Neural cell (in vitro differentiated cells): Measurements from ENCODE around the gene CCDC89. TPM values are rescaled to one million over a fixed set of nuclear protein-coding genes. Genes with fewer than 3 reads are reported as not detected.

Experiments
- H2AFZ ChIP-seq: fragments of 200-600, 300-800 bp; sonication (generic), shearing (Covaris generic); 2 replicates; pipeline ENCODE4 v1.6.0; 2014; ENCODE audit warnings: low read depth, mild to moderate bottlenecking, antibody characterized with exemption, low read length, moderate library complexity
- H3F3A ChIP-seq: fragments of 200-600 bp; shearing (Covaris generic); 2 replicates; pipeline ENCODE4 v1.6.1; 2016; ENCODE audit warnings: mild to moderate bottlenecking, moderate library complexity, mixed read lengths, antibody characterized with exemption, low read length; ENCODE audit not compliant: insufficient read depth, poor library complexity, severe bottlenecking
- H3K27ac ChIP-seq: fragments of 200-600, 300-800 bp; sonication (generic), shearing (Covaris generic); 2 replicates; pipeline ENCODE4 v1.5.1; 2014; ENCODE audit warnings: mild to moderate bottlenecking, low read length, moderate library complexity
- H3K27me3 ChIP-seq: fragments of 300-800, 200-600 bp; sonication (generic), shearing (Covaris generic); 2 replicates; pipeline ENCODE4 v1.6.0; 2014; ENCODE audit warnings: mild to moderate bottlenecking, low read depth, low read length, moderate library complexity; ENCODE audit not compliant: insufficient read depth
- H3K36me3 ChIP-seq: fragments of 300-800, 200-600 bp; sonication (generic), shearing (Covaris generic); 2 replicates; pipeline ENCODE4 v1.5.1; 2014; ENCODE audit warnings: mild to moderate bottlenecking, antibody characterized with exemption, low read length, moderate library complexity; ENCODE audit not compliant: insufficient read depth
- H3K4me2 ChIP-seq: fragments of 300-800, 200-600 bp; sonication (generic), shearing (Covaris generic); 2 replicates; pipeline ENCODE4 v1.6.0; 2014; ENCODE audit warnings: mild to moderate bottlenecking, low read length
- H3K4me3 ChIP-seq: fragments of 300-800, 200-600 bp; sonication (generic), shearing (Covaris generic); 2 replicates; pipeline ENCODE4 v1.5.1; 2014; ENCODE audit warnings: mild to moderate bottlenecking, low read length, moderate library complexity
- H3K79me2 ChIP-seq: fragments of 200-600 bp; shearing (Covaris generic); replicated peaks from 2 replicates; pipeline ENCODE4 v1.6.0; 2014; ENCODE audit warnings: mild to moderate bottlenecking, low read length, moderate library complexity; ENCODE audit not compliant: insufficient read depth
- H3K9ac ChIP-seq: fragments of 300-800, 200-600 bp; sonication (generic), shearing (Covaris generic); 2 replicates; pipeline ENCODE4 v1.6.1; 2016; ENCODE audit warnings: mild to moderate bottlenecking, low read length, mixed read lengths
- H3K9me2 ChIP-seq: fragments of 200-600 bp; shearing (Covaris generic); 2 replicates; pipeline ENCODE4 v1.6.1; 2016; ENCODE audit warnings: mild to moderate bottlenecking, low read length, mixed read lengths; ENCODE audit not compliant: insufficient read depth
- H3K9me3 ChIP-seq: fragments of 200-600, 300-800 bp; sonication (generic), shearing (Covaris generic); 2 replicates; pipeline ENCODE4 v1.6.1; 2016; ENCODE audit warnings: mild to moderate bottlenecking, mixed run types, low read length, moderate library complexity, mixed read lengths
- H4K20me1 ChIP-seq: fragments of 200-600 bp; shearing (Covaris generic); 2 replicates; pipeline ENCODE4 v1.6.1; 2016; ENCODE audit warnings: mild to moderate bottlenecking, mixed run types; ENCODE audit not compliant: insufficient read depth
- CTCF ChIP-seq: fragments of 450-650 bp; IDR thresholded peaks from 2 replicates; pipeline ENCODE4 v1.5.1; 2014; ENCODE audit warnings: antibody characterized with exemption, mild to moderate bottlenecking, moderate library complexity; ENCODE audit not compliant: poor library complexity, severe bottlenecking
- EP300 ChIP-seq: fragments of 450-650 bp; conservative IDR thresholded peaks from 2 replicates; pipeline ENCODE4 v1.6.1; 2014; ENCODE audit warnings: antibody characterized with exemption, mild to moderate bottlenecking, moderate library complexity; ENCODE audit not compliant: poor library complexity, severe bottlenecking
- EZH2 ChIP-seq: fragments of 200-600, 300-800 bp; shearing (Covaris generic), sonication (generic); IDR thresholded peaks from 2 replicates; pipeline ENCODE4 v1.6.1; 2014; ENCODE audit warnings: antibody characterized with exemption, low read length, borderline replicate concordance, mild to moderate bottlenecking; ENCODE audit not compliant: insufficient read depth, poor library complexity, severe bottlenecking
- MXI1 ChIP-seq: fragments of 450-650 bp; conservative IDR thresholded peaks from 2 replicates; pipeline ENCODE4 v1.6.1; 2014; ENCODE audit warnings: antibody characterized with exemption, mild to moderate bottlenecking; ENCODE audit not compliant: poor library complexity, severe bottlenecking
- POLR2AphosphoS5 ChIP-seq: IDR thresholded peaks from 2 replicates; pipeline ENCODE4 v1.6.1; 2012
- RAD21 ChIP-seq: fragments of 450-650 bp; conservative IDR thresholded peaks from 2 replicates; pipeline ENCODE4 v1.6.1; 2014; ENCODE audit warnings: antibody characterized with exemption, mild to moderate bottlenecking, moderate library complexity
- SMC3 ChIP-seq: fragments of 450-650 bp; conservative IDR thresholded peaks from 2 replicates; pipeline ENCODE4 v1.6.1; 2014; ENCODE audit warnings: antibody characterized with exemption, mild to moderate bottlenecking, moderate library complexity; ENCODE audit not compliant: poor library complexity
- TAF1 ChIP-seq: IDR thresholded peaks from 2 replicates; pipeline ENCODE4 v1.6.1; 2012; ENCODE audit warnings: low read depth
- polyA plus RNA-seq: library from polyadenylated mRNA; depleted of rRNA; stranded (reverse); fragments of >200 nt; gene quantifications from 2 replicates; pipeline ENCODE4 v1.2.3, GENCODE V29; 2014
- TF ChIP-seq, protein P1 (sequence below): IDR thresholded peaks from 2 replicates; pipeline ENCODE4 v1.6.1; 2012; ENCODE audit warnings: borderline replicate concordance

Gene CCDC89
- polyA plus RNA-seq, 1 donor from 2014 or later = not detected

DNA sequence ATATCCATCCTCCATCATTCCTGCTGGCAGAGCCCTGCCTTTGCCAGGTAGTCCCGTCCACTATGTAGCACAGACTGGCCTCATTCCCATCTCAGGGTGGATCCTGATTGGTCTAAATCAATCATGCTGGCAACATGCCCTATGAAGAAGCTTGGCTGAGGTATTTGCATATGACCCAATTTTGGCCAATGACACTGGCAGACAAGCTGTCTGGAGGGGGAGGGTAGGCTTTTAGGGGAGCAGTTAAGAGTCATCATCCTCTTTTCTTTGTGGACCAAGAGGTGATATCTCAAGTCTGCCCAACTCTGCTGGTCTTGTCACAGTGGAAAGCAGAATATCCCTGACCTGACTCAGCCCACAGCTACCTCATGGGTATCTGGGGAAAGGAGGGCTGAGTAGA is 5.1 kb downstream of the CCDC89 start:
- Histone ChIP-seq H3K79me2 (no peaks in the 10 kb centered on the region), H3K27me3 (no peaks in the 10 kb centered on the region), H3K9me2 (no peaks in the 10 kb centered on the region), H4K20me1 (no peaks in the 10 kb centered on the region), H3K4me2 (no peak overlapping the region), H3K9me3 (no peaks in the 10 kb centered on the region), H3K4me3 (no peak overlapping the region), H2AFZ (no peak overlapping the region), H3K36me3 (no peaks in the 10 kb centered on the region), H3F3A (no peaks in the 10 kb centered on the region), H3K27ac (no peak overlapping the region), H3K9ac (no peak overlapping the region)
- TF ChIP-seq, protein P1, sequence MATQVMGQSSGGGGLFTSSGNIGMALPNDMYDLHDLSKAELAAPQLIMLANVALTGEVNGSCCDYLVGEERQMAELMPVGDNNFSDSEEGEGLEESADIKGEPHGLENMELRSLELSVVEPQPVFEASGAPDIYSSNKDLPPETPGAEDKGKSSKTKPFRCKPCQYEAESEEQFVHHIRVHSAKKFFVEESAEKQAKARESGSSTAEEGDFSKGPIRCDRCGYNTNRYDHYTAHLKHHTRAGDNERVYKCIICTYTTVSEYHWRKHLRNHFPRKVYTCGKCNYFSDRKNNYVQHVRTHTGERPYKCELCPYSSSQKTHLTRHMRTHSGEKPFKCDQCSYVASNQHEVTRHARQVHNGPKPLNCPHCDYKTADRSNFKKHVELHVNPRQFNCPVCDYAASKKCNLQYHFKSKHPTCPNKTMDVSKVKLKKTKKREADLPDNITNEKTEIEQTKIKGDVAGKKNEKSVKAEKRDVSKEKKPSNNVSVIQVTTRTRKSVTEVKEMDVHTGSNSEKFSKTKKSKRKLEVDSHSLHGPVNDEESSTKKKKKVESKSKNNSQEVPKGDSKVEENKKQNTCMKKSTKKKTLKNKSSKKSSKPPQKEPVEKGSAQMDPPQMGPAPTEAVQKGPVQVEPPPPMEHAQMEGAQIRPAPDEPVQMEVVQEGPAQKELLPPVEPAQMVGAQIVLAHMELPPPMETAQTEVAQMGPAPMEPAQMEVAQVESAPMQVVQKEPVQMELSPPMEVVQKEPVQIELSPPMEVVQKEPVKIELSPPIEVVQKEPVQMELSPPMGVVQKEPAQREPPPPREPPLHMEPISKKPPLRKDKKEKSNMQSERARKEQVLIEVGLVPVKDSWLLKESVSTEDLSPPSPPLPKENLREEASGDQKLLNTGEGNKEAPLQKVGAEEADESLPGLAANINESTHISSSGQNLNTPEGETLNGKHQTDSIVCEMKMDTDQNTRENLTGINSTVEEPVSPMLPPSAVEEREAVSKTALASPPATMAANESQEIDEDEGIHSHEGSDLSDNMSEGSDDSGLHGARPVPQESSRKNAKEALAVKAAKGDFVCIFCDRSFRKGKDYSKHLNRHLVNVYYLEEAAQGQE = no peak
- no peak for TF ChIP-seq POLR2AphosphoS5
- TF ChIP-seq TAF1 = no peak
- no peak for TF ChIP-seq MXI1
- no peak for TF ChIP-seq EZH2
- TF ChIP-seq SMC3 = no peak
- no peak for TF ChIP-seq EP300
- TF ChIP-seq RAD21 = no peak
- TF ChIP-seq CTCF = no peak

- Histone ChIP-seq H3K4me2 (no peak overlapping the region), H3K36me3 (no peaks in the 10 kb centered on the region), H2AFZ (no peak overlapping the region), H3K9me2 (no peaks in the 10 kb centered on the region), H3K4me3 (no peak overlapping the region), H3K27me3 (no peaks in the 10 kb centered on the region), H3K9ac (no peak overlapping the region), H4K20me1 (no peaks in the 10 kb centered on the region), H3F3A (no peaks in the 10 kb centered on the region), H3K27ac (no peak overlapping the region), H3K79me2 (no peaks in the 10 kb centered on the region), H3K9me3 (no peaks in the 10 kb centered on the region)
- no peak for TF ChIP-seq RAD21
- no peak for TF ChIP-seq MXI1
- TF ChIP-seq SMC3 = no peak
- TF ChIP-seq POLR2AphosphoS5 = no peak
- no peak for TF ChIP-seq EP300
Observed at GRCh38 chr11:85679576-85679975, 6.4 kb downstream of the CCDC89 start.
